Measurements from ENCODE around the gene SKOR1.

Gene SKOR1

DNA sequence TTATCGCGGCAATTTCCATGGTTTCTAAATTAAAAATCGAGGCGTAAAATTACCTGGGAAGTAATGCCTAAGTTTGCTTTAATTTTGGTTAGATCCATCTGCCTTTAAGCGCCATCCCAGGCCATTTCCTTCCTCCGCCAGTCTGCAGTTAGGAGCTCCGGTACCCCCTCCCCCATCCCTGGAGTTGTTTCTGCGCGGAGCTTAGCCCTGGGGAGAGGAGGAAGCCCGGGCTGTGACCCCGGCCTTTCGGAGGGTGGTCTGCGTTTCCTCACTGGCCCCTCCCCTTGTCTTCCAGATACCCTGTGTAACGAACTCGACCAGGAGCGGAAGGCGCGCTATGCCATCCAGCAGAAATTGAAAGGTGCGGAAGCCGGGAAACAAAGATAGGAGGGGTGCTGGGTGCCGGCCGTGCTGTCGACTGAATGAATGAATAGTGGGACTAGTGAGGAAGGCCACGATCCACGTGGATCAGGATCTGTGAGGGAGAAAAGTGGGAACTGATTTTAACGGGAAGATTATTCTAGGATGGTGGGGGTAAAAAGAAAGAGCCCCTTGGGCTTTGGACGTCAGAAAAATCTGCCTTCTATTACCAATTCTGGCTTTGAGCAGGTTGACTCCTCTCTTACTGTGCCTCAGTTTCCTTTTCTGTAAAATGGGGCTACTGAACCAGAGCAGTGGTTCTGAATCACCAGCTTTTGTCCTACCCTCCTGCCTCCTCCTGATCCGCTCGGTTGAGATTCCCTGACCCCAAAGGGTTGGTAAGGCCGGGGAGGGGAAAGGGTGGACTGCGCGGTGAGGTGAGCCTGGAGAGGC, 7.8 kb downstream of the SKOR1 start:
- no peak for DNase-seq (ENCODE audit: low read depth)

DNA sequence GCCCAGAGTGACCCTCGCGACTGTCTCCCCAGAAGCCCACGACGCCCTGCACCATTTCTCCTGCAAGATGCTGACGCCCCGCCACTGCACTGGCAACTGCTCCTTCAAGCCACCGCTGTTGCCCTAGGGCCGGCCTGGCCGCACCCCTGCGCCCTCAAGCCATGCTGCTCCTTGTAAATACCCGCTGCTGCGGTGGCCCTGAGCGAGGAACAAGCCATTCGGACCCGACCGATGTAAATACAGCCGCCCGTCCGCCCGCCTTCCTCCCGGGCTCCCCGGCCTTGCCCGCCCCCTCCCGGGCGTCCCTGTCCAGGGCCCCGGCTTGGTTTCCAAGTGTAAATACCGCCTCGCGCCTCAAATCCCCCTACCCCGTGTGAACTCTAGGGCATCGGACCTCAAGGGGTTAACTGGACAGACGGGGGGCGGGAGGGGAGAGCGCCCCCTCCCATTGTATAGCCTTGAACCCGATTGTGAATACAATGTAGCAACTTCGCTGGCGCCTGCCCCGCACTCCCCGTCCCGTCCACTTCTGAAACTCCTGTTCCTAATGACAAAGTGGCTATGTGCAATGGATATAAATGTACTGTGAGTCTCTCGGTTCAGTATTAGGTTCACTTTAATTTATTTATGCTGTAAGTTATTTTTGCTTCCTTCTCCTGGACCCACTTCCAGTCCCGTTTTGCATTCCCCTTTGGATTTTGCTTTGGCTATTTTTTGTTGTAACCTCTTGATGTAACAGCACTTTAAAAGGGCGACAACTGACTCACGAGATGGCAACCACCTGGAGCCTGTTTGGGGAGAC, 8.6 kb downstream of the SKOR1 start:
- DNase-seq (ENCODE audit: low read depth), result no peak

DNA sequence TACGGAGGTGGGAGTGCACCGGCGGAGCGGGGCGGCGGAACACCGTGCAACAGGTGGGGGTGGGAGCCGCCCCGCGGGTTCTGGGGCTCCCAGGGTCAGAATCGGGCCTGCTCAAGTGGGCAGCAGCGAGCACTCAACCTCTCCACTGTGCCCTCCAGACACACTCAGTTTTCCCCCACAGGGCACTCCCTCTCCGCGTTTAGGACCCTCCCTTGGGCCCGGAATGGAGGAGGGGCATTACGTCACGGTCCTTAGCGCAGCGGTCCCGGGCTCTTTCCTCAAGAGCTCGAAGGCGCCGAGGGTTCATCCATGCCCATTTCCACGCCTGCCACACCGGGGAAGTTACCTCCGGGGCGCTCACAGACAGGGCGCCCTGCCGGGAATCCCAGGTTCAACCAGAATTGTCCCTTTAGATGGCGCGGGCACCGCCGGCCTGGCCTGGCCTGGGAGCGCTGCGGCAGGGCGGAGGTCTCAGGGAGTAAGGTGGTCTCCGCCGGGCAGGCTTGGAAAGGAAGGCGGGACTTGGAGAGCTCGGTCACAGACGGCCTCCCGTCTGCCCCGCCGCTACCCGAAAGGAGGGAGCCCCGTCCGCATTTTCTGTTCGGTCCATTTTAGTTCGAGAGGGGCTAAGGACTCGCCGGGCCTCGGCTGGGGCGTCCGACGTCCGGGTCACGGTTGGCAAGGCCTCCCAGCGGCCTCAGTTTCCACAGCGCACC, 9.4 kb downstream of the SKOR1 start:
- DNase-seq (ENCODE audit: low read depth), result no peak

DNA sequence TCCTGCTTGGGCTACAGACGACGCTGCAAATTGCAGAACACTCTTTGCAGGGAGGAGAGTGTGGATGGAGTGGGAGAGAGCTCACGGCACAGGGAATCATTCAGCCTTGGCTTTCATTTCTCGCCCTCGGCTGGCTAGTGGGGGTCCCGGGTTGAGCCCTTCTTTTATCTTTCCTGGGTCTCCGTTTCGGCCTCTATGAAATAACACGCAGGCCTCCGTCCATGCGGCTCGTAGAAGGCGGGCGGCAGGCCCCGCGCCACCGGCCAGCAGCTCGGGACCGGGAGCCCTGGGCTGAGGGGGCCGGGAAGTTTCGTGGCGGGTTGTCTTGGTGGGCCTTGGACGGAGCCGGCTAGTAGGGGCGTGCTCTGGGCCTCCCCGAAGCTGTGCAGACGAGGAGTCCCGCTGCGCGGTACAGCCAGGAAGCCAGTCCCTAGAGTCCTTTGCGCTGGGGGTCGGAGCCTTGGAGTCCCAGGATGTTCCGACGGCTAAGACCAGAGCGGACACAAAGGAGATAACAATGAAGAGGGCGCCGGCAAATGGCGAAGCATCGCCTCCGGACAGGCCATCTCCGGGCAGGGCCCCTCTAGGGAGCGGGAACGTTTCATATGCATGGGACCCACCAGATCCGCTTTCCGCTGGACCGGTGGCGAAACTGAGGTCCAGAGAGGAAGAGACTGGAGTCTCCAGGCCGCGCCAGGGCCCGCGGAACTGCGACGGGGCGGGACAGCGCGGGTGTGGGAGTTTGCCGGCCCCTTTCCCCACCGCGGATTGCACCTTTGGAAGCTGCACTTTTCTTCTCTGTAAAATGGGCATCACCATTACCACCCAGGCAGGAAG, 10.2 kb downstream of the SKOR1 start:
- no peak for DNase-seq (ENCODE audit: low read depth)

DNA sequence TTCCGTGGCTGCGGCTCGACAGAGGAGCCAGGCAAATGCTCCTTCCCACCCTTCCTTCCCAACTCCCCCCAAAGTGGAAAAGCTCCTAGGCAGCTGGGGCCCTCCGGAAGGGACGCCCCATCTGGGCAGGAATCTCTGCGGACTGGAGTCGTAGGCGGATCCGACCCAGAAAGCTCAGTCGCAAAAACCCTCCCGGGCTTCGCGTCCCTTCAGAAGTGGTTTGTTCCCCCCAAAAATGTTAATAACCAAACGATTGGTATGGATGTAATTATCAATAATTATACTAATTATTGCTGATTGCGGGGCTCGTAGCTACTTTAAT, 10.8 kb downstream of the SKOR1 start:
- DNase-seq (ENCODE audit: low read depth), result no peak

DNA sequence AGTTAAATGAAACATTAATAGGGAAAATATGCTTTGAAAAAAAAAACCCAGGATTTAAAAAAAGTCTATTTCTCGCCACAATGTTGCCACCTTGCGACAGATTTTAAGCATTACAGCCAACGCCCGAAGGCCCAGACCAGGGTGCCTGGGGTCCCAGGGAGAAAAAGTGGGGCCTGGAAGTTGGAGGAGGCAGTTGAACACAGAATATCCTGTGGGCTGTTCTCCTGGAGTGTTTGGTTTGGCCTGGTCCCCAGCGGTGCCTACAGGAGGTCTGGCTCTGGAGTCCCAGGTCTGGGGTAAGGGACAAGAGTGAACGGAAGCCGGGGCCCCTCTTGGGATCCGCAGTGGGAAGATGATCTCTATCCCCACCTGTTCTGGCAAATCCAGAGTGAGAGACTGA, 11.2 kb downstream of the SKOR1 start:
- DNase-seq (ENCODE audit: low read depth), result peak; percentile 29

DNA sequence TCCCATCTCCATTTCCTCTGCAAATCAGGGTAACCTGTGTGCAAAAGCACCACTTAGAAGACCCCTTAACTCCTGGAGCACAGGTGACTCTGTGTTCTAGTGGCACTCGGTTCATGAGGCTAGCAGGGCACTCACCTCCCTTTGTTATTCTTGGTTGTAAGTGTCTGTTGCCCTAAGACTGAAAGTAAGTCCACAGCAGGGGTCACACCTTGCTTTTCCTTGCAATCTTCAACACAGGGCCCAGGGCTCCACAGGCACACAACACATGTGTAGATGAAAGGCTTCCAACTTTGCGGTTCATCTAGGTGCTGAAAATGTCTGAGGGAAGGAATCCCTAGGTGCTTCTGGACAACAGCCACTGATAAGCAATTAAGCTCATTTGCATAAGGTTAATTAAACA, 11.6 kb downstream of the SKOR1 start:
- DNase-seq (ENCODE audit: low read depth), result no peak

DNA sequence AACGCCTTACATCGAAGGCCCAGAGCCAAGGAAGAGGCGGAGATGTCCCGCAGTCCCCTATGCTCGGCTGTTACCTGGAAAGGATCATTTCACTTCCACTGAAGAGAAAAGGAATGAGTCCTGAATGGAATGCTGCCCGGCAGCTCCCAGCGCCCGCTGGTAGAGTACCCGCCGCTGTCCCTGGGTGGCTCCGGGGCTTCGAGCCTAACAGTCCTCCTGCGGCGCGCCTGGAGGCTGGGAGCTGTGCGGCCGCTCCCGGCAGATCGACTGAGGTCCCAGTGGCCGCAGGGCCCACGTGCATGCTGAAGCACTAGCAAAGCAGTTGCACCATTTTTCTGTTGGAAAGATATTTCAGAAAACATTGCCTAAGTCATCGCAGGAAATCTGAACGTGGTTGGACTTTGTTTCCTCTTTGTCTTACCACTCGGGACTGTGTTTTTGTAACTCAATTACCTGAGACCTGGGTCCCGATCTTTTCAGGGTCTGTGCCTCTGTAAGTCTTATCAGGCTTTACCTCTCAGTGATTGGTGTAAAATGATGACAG, 13.6 kb downstream of the SKOR1 start:
- peak; percentile 55 for DNase-seq (ENCODE audit: low read depth)

DNA sequence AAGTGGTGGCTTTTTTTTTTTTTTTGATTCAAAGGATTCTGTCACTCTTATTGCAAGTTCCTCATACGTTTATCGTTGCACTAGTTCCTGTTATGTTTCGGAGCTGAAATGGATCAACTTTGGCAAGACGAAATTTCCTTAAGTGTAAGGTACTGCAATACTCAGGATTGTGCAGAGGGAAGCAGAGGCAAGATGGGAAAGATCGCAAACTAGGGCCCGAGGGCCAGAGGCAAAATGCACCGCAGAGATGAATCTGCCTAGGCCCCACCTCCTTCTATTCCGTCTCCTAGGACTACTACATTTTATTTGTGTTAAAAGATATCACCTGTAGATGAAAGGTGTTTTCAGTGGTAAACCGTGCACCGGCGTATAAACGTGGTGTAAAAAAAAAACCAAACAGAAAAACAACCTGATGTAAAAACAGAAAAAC, 14.2 kb downstream of the SKOR1 start:
- peak; percentile 53 for DNase-seq (ENCODE audit: low read depth)

DNA sequence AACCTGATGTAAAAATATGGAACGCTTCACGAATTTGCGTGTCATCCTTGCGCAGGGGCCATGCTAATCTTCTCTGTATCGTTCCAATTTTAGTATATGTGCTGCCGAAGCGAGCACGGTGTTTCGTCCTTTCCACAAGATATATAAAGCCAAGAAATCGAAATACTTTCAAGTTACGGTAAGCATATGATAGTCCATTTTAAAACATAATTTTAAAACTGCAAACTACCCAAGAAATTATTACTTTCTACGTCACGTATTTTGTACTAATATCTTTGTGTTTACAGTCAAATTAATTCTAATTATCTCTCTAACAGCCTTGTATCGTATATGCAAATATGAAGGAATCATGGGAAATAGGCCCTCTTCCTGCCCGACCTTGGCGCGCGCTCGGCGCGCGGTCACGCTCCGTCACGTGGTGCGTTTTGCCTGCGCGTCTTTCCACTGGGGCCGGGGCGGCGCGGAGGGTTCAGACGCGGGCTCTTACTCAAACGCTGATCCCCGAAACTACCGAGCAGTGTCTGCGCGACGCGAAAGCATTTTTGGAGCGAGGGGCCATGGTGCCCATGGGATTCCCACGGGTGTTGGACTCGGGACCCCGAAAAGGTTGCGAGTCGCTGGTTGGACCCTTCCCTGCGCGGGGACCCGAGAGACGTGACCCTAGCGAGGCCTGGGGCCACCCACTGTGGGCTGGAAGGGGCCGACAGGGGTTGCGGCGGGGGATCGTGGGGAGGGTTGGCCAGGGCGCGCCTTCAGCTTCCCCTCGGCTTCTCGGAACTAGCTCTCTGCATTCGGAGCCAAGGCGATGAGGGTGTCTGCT, 14.8 kb downstream of the SKOR1 start, which contains the start of gene RNU6-1:
RNU6-1 (minus strand) TSS at position 117 of the 820 bp plus-strand sequence.
- peak; percentile 90 for DNase-seq (ENCODE audit: low read depth)

DNA sequence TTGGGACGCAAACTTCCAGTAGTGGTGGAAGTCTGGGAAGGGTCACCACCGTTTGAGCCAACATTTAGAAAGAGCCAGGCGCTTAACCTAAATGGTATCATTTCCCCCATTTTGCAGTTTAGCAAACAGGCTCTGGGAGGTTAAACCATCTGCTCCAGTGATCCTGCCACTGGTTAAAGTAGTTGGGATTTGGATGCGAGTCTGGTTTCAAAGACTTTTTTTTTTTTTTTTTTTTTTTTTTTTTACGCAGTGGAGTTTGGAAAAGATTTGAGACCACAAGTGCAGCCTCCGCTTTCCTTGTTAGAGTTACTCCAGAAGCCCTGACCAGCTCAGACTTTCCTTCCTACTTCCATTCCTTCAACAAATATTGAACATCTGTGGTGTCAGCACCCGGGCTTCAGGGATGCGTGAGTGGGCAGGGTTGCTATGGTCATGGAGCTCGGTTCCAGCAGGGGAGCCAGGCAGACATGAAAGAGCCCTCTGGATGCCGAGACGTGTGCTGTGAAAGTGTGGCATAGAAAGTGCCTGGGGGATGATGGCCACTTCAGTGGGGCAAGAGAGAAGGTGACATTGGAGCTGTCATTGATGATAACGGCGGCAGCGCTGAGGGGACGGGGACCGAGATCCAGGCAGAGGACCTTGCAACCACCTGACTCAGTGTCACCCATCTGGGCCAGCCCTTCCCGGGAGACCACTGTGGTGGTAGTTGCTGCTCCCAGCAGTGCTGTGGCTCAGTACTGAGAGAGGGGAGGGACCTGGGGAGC, 15.6 kb downstream of the SKOR1 start:
- DNase-seq (ENCODE audit: low read depth), result no peak

DNA sequence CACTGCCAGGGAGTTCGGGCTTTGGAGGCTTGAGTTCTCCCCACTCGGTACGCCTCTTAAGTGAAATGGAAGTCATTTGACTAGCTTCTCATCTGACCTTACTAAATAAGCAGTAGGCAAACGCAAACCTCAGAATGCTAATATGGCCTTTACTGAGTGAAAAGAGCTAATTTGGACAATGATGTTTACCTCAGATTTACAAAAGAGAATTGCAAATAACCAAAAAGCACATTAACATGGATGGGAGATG, 16.1 kb downstream of the SKOR1 start:
- no peak for DNase-seq (ENCODE audit: low read depth)

DNA sequence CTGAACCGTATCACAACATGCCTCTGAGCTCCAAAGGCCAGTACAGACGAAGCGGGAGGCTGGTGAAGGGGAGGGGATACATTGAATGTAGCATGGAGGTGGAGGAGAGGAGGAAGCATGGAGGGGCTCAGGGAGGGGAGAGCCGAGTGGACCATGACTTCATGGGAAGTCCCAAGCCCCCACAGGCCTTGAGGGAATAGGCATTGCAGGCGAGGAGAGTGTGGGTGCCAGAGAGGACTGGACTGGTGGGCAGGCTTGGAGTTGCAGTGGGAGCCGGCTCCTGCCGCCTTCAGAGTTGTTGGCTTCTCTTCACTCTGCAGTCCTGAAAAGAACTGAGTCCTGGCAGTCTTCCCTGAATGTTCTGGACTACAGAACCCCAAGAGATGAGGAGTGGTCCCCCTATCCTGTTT, 17.8 kb downstream of the SKOR1 start:
- DNase-seq (ENCODE audit: low read depth), result no peak

DNA sequence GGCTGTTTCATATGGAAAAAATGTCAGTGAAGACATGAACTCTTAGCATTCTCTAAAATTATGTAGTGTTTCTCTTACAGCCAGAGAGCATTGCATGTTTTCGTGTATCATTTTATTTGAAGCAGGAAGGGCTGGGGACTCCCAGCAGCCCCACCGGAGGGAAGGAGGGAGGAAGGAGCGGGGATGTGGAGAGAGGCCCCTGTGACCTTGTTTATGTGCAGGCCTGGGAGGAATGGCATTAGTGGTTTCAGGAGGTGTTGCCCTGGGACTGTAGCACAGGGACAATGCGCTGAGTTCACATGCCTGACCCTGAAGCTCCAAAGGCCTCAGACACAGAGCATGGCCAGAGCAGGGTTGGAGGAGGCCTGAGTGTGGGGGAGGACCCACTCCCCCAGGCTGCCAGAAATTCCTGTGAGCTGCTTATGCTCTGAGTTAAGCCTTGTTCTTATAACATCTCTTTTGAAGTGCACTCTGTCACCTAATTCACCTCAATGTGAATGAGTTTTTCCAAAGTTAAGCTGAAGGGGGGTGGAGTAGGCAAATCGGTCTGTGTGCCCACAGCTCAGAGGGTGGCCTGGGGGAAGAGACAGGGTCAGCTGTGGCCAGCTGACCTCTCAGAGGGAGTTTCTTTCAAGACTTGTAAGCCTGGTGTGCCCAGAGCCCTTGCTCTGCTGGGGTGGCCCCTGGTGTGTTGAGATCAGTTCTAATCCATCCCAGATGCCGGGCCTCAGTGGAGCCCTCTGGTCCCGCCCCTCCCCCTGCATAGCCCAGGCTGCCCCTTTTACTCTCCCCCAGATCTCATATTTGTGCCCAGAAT, 18.5 kb downstream of the SKOR1 start:
- DNase-seq (ENCODE audit: low read depth), result peak; percentile 97

DNA sequence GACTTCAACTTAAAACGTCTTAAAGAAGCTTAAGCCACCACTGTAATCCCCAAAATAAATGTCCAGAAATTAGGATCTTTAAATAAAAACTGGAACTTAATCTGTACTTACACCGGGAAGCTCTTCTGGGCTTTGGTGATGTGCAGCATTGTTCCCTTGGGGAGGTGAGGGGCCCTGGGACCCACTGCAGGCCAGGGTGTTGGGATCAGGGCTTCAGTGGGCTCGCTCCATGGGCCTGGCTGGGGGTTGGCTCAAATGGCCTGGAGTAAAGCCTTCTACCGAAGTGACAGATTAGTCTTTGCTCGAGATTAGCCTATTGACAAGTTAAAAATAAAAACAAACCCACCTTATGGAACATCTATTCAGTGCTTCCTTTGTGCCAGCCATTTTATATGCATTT, 20.7 kb downstream of the SKOR1 start:
- DNase-seq (ENCODE audit: low read depth), result no peak

DNA sequence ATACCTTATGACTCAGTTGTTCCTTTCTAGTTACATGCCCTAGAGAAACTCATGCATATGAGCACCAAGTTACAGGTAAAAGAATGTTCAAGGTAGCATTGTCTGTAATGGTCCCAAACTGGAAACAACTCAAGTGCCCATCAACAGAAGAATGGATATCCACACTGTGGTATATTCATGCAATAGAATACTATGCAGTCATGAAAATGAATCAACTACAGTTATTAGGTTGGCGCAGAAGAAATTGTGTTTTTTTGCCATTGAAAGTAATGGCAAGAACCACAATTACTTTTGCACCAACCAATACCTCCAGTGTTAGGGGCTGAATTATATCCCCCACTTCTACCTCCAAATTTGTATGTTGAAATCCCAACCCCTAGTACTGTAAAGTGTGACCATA, 24.2 kb downstream of the SKOR1 start:
- DNase-seq (ENCODE audit: low read depth), result no peak

DNA sequence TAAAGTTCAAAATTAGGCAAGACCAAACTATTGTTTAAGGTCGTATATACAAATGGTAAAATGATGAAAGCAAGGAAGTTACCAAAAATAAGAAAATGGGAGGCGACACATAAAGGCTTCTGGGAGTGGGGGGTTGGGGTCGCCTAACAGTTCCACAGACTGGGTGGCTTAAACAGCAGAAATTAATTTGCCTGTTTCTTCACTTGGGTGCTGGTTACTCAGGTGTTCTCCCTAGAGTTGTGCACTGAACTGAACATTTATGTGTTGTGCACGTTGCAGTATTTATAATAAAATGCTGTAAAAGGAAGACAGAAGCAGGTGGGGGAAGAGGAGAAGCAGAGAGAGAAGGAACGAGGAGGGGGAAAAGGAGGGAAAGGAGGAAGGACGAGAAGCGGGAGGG, 25.0 kb downstream of the SKOR1 start:
- no peak for DNase-seq (ENCODE audit: low read depth)

DNA sequence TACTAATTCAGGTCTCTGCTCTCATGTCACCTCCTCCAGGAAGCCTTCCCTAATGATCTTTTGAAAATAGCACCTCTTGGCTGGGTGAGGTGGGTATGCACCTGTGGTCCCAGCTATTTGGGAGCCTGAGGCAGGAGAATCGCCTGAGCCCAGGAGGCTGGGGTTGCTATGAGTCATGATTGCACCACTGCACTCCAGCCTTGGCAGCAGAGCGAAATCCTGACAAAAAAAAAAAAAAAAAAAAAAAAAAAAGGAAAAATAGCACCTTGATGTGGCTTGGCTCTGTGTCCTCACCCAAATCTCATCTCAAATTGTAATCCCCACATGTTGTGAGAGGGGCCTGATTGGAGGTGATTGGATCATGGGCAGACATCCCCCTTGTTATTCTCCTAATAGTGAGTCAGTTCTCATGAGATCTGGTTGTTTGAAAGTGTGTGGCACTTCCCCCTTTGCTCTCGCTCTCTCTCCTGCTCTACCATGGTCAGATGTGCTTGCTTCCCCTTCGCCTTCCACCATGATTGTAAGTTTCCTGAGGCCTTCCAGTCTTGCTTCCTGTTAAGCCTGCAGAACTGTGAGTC, 25.8 kb downstream of the SKOR1 start:
- peak; percentile 61 for DNase-seq (ENCODE audit: low read depth)

DNA sequence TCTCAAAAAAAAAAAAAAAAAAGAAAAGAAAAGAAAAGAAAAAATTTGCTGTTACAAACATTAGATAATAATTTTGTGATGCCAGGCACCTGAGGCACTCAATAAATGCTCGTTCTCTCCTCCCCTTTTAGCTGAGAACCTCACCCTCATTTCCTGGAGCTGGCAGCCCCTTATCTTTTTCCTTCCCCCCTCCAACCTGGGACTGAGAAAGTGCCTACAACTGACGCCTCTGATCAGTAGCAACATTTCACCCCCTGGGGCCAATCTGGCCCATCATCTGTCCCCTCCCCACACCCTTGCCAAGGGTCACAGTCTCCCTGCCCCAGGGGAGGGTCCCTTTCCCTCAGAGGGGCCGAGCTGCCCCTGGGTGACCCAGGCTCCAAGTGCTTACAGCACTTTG, 27.1 kb downstream of the SKOR1 start:
- DNase-seq (ENCODE audit: low read depth), result no peak

Measured in amniotic epithelial cell (primary cell).